A549 (cell line): ENCODE measurements around the gene ZP1.

Source experiments
- PHF8 ChIP-seq: fragments of 200-600 bp; sonication (generic); IDR thresholded peaks from 2 replicates; pipeline ENCODE4 v1.6.1; 2016; ENCODE audit warnings: low read depth, mild to moderate bottlenecking, antibody characterized with exemption, moderate library complexity, borderline replicate concordance
- TP53 ChIP-seq: fragments of 250-450 bp; sonication (Bioruptor Pico); IDR thresholded peaks from 2 replicates; pipeline ENCODE4 v1.5.0; 2021; ENCODE audit warnings: mild to moderate bottlenecking, moderate library complexity

DNA sequence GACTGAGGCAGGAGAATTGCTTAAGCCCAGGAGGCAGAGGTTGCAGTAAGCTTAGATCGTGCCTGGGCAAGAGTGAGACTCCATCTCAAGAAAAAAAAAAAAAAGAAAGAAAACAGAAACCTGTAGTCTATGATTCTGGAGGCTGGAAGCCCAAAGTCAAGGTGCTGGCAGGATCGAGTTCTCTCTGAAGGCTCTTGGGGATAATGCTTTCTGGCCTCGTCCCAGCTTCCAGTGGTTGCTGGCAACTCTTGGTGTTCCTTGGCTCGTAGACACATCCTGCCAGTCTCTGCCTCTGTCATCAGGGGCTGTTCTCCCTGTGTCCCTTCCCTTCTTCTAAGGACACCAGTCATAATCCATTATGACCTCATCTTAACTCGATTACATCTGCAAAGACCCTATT, 42.2 kb upstream of the ZP1 start:
- no peak for TF ChIP-seq PHF8
- TF ChIP-seq TP53: no peak
